ENCODE results near the gene NKAIN1. TPM values are rescaled to one million over a fixed set of nuclear protein-coding genes. Genes with fewer than 3 reads are reported as not detected.

Gene NKAIN1
- total RNA-seq, 1 experiment from 2014 or later = 0.18 TPM

DNA sequence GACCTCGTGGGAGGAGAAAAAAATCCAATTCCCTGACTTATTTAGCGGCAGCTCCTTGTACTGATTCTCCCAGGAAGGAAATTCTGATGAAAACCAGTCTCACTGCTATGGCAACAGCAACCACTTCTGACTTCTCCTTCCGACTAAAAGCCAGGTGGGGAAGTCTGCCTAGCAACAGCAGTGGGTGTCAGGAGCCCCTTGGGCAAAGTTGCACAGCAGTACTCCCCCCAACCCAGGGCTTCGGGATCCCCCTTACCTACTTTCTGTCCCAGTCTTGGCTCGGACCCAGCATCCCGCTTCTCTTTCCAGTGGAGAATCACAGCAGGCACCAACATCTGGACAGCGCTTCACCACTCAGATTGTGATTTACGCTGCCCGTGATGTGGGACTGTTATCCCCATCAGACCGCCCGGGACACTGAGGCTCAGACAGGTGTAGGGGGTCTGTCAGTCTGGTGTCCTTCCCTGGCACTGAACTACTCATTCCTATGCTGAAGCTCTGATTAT, 24.6 kb downstream of the NKAIN1 start:
- TF ChIP-seq EZH2phosphoT487 (IDR thresholded peaks at IDR 0.05; ENCODE audit: borderline replicate concordance, low read length) (no peak), EZH2 (IDR thresholded peaks at IDR 0.05; ENCODE audit: low read length, unreplicated experiment) (no peak)
- TF ChIP-seq, protein P1, sequence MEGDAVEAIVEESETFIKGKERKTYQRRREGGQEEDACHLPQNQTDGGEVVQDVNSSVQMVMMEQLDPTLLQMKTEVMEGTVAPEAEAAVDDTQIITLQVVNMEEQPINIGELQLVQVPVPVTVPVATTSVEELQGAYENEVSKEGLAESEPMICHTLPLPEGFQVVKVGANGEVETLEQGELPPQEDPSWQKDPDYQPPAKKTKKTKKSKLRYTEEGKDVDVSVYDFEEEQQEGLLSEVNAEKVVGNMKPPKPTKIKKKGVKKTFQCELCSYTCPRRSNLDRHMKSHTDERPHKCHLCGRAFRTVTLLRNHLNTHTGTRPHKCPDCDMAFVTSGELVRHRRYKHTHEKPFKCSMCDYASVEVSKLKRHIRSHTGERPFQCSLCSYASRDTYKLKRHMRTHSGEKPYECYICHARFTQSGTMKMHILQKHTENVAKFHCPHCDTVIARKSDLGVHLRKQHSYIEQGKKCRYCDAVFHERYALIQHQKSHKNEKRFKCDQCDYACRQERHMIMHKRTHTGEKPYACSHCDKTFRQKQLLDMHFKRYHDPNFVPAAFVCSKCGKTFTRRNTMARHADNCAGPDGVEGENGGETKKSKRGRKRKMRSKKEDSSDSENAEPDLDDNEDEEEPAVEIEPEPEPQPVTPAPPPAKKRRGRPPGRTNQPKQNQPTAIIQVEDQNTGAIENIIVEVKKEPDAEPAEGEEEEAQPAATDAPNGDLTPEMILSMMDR (conservative IDR thresholded peaks at IDR 0.05; ENCODE audit: low read depth, low read length) = no peak
- ChIA-PET CTCF (no interaction called here), POLR2A (ENCODE audit: unreplicated experiment) (no interaction called here)
- no peaks in the 10 kb centered on the region for H3K9me2 ChIP-seq (replicated peaks; ENCODE audit: low read length)
- no peaks in the 10 kb centered on the region for H3K27me3 ChIP-seq (ENCODE audit: low read length)
- H3K4me3 ChIP-seq (ENCODE audit: low read length) = no peak overlapping the region
- no peak overlapping the region for H2AFZ ChIP-seq (ENCODE audit: low read length)
- intact Hi-C loops (cut with micrococcal nuclease) = no loop called here
- no peaks in the 10 kb centered on the region for H4K20me1 ChIP-seq (ENCODE audit: low read length)
- no peak overlapping the region for H3K27ac ChIP-seq (ENCODE audit: low read length)
- ATAC-seq (no peak), DNase-seq (no peak)
- no TSS peak for BruUV-seq (replicated peaks)
- no peak overlapping the region for H3K9ac ChIP-seq (ENCODE audit: low read length)
- no peak overlapping the region for H3K4me2 ChIP-seq (ENCODE audit: low read length)
- no peaks in the 10 kb centered on the region for H3K79me2 ChIP-seq (ENCODE audit: low read length)
- H3K9me3 ChIP-seq (ENCODE audit: low read length) = peaks cover 3% of the 10 kb centered on the region; the same call in 1 of the 2 replicates
- no peaks in the 10 kb centered on the region for H3K36me3 ChIP-seq (ENCODE audit: low read depth, low read length)
- no peaks in the 10 kb centered on the region for H3K4me1 ChIP-seq (ENCODE audit: insufficient read depth, low read length)
- H3F3A ChIP-seq (ENCODE audit: low read length, unreplicated experiment) = no peaks in the 10 kb centered on the region

GRCh38 chr1:31214316-31215064, 25.2 kb downstream of the NKAIN1 start:
- no peak overlapping the region for H2AFZ ChIP-seq (ENCODE audit: low read length)
- H3K4me2 ChIP-seq (ENCODE audit: low read length) = no peak overlapping the region
- H3K27ac ChIP-seq (ENCODE audit: low read length) = no peak overlapping the region
- DNase-seq (no peak), ATAC-seq (no peak)
- ChIA-PET CTCF (no interaction called here), POLR2A (ENCODE audit: unreplicated experiment) (no interaction called here)
- no peaks in the 10 kb centered on the region for H3K79me2 ChIP-seq (ENCODE audit: low read length)
- TF ChIP-seq EZH2 (IDR thresholded peaks at IDR 0.05; ENCODE audit: low read length, unreplicated experiment) (no peak), EZH2phosphoT487 (IDR thresholded peaks at IDR 0.05; ENCODE audit: borderline replicate concordance, low read length) (no peak)
- TF ChIP-seq, protein P1 (conservative IDR thresholded peaks at IDR 0.05; ENCODE audit: low read depth, low read length) = no peak; the same call in 1 of the 2 replicates
- H3F3A ChIP-seq (ENCODE audit: low read length, unreplicated experiment) = no peaks in the 10 kb centered on the region
- BruUV-seq (replicated peaks) = no TSS peak
- no peaks in the 10 kb centered on the region for H4K20me1 ChIP-seq (ENCODE audit: low read length)
- no peak overlapping the region for H3K9ac ChIP-seq (ENCODE audit: low read length)
- H3K4me1 ChIP-seq (ENCODE audit: insufficient read depth, low read length) = no peaks in the 10 kb centered on the region
- no peaks in the 10 kb centered on the region for H3K9me2 ChIP-seq (replicated peaks; ENCODE audit: low read length)
- no peaks in the 10 kb centered on the region for H3K36me3 ChIP-seq (ENCODE audit: low read depth, low read length)
- no peaks in the 10 kb centered on the region for H3K27me3 ChIP-seq (ENCODE audit: low read length)
- peaks cover 3% of the 10 kb centered on the region; the same call in 1 of the 2 replicates for H3K9me3 ChIP-seq (ENCODE audit: low read length)
- no peak overlapping the region for H3K4me3 ChIP-seq (ENCODE audit: low read length)
- intact Hi-C loops (cut with micrococcal nuclease) = no loop called here

- Histone ChIP-seq H3K9me2 (replicated peaks; ENCODE audit: low read length) (no peaks in the 10 kb centered on the region), H3K79me2 (ENCODE audit: low read length) (no peaks in the 10 kb centered on the region), H4K20me1 (ENCODE audit: low read length) (no peaks in the 10 kb centered on the region), H3K4me1 (ENCODE audit: insufficient read depth, low read length) (no peaks in the 10 kb centered on the region), H3K9me3 (ENCODE audit: low read length) (peaks cover 3% of the 10 kb centered on the region; the same call in 1 of the 2 replicates), H3F3A (ENCODE audit: low read length, unreplicated experiment) (no peaks in the 10 kb centered on the region), H2AFZ (ENCODE audit: low read length) (no peak overlapping the region), H3K4me3 (ENCODE audit: low read length) (no peak overlapping the region), H3K27me3 (ENCODE audit: low read length) (no peaks in the 10 kb centered on the region), H3K4me2 (ENCODE audit: low read length) (no peak overlapping the region), H3K36me3 (ENCODE audit: low read depth, low read length) (no peaks in the 10 kb centered on the region), H3K9ac (ENCODE audit: low read length) (no peak overlapping the region), H3K27ac (ENCODE audit: low read length) (no peak overlapping the region)
- intact Hi-C loops (cut with micrococcal nuclease) = no loop called here
- ChIA-PET POLR2A (ENCODE audit: unreplicated experiment) (no interaction called here), CTCF (no interaction called here)
- DNase-seq (no peak), ATAC-seq (no peak)
- no TSS peak for BruUV-seq (replicated peaks)
- TF ChIP-seq EZH2phosphoT487 (IDR thresholded peaks at IDR 0.05; ENCODE audit: borderline replicate concordance, low read length) = no peak
- no peak for TF ChIP-seq EZH2 (IDR thresholded peaks at IDR 0.05; ENCODE audit: low read length, unreplicated experiment)
- TF ChIP-seq, protein P1 (conservative IDR thresholded peaks at IDR 0.05; ENCODE audit: low read depth, low read length) = no peak
Measured at GRCh38 chr1:31208361-31208945, 31.2 kb downstream of the NKAIN1 start.
